ENCODE measurements around the gene NEGR1.

- TF ChIP-seq CTCF (IDR thresholded peaks at IDR 0.05; ENCODE audit: extremely low read depth in 1 of 2, insufficient read depth in 1 of 2, low read depth in 1 of 2, low read length in 2 of 2) (no peak), POLR2AphosphoS5 (IDR thresholded peaks at IDR 0.05; ENCODE audit: insufficient read depth, low read depth, low read length) (no peak)
Observed at GRCh38 chr1:71857862-71858261, 424.5 kb downstream of the NEGR1 start.
